ENCODE measurements around the gene BABAM2. TPM values are rescaled to one million over a fixed set of nuclear protein-coding genes. Genes with fewer than 3 reads are reported as not detected.

Gene BABAM2
- total RNA-seq, 2 donors from 2014 or later, result 44.8 to 46.0 TPM

- H3K27ac Mint-ChIP-seq, result no peak overlapping the region
- no peak for ATAC-seq
- no peak for DNase-seq
- no peaks in the 10 kb centered on the region for H3K36me3 Mint-ChIP-seq (ENCODE audit: low read depth)
- no peak overlapping the region for H3K4me3 Mint-ChIP-seq
- H3K27me3 Mint-ChIP-seq, result no peaks in the 10 kb centered on the region
- peaks cover 5% of the 10 kb centered on the region for H3K4me1 Mint-ChIP-seq
- no peaks in the 10 kb centered on the region for H3K9me3 ChIP-seq (ENCODE audit: control insufficient read depth, low read length, poor library complexity, severe bottlenecking)
These were observed 318.7 kb downstream of the BABAM2 start for GRCh38 chr2:28209261-28209691.

- peaks cover 5% of the 10 kb centered on the region for H3K4me1 Mint-ChIP-seq
These were observed 319.3 kb downstream of the BABAM2 start for GRCh38 chr2:28209864-28210263.

DNA sequence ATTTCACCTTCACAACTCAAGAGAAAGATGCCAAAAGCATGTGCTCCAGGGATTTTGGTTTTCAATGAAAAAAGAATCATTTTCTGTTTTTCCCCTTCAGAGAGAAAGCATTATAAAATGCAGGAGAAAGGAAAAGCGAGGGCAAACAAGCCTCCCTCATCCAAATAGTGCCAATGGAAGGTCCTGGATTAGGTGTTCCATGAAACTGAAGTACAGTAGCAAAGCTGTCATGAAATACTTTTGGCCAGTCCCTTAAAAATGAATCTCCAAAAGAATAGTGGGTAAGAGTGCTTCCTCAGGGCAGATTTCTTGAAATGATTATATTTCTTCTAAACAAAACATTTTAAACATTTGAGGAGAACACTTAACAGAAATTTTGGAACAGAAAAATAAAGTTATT, 320.0 kb downstream of the BABAM2 start:
- no peaks in the 10 kb centered on the region for H3K36me3 Mint-ChIP-seq (ENCODE audit: low read depth)
- H3K9me3 ChIP-seq (ENCODE audit: control insufficient read depth, low read length, poor library complexity, severe bottlenecking), result no peaks in the 10 kb centered on the region
- peak overlapping the region; percentile 14 for H3K27ac Mint-ChIP-seq
- peaks cover 5% of the 10 kb centered on the region for H3K4me1 Mint-ChIP-seq
- no peak for ATAC-seq
- no peaks in the 10 kb centered on the region for H3K27me3 Mint-ChIP-seq
- no peak overlapping the region for H3K4me3 Mint-ChIP-seq
- no peak for DNase-seq

More at GRCh38 chr2:28209864-28210263, 319.3 kb downstream of the BABAM2 start:
- no peaks in the 10 kb centered on the region for H3K36me3 Mint-ChIP-seq (ENCODE audit: low read depth)
- H3K9me3 ChIP-seq (ENCODE audit: control insufficient read depth, low read length, poor library complexity, severe bottlenecking), result no peaks in the 10 kb centered on the region
- peak overlapping the region; percentile 14 for H3K27ac Mint-ChIP-seq
- no peak overlapping the region for H3K4me3 Mint-ChIP-seq
- no peak for DNase-seq
- no peak for ATAC-seq
- no peaks in the 10 kb centered on the region for H3K27me3 Mint-ChIP-seq

- Mint-ChIP-seq H3K4me1 (peaks cover 7% of the 10 kb centered on the region), H3K27me3 (no peaks in the 10 kb centered on the region), H3K4me3 (no peak overlapping the region), H3K36me3 (ENCODE audit: low read depth) (no peaks in the 10 kb centered on the region), H3K27ac (no peak overlapping the region)
- ATAC-seq (no peak), DNase-seq (no peak)
- no peaks in the 10 kb centered on the region for H3K9me3 ChIP-seq (ENCODE audit: control insufficient read depth, low read length, poor library complexity, severe bottlenecking)
These were observed 325.8 kb downstream of the BABAM2 start for GRCh38 chr2:28216331-28216730.

DNA sequence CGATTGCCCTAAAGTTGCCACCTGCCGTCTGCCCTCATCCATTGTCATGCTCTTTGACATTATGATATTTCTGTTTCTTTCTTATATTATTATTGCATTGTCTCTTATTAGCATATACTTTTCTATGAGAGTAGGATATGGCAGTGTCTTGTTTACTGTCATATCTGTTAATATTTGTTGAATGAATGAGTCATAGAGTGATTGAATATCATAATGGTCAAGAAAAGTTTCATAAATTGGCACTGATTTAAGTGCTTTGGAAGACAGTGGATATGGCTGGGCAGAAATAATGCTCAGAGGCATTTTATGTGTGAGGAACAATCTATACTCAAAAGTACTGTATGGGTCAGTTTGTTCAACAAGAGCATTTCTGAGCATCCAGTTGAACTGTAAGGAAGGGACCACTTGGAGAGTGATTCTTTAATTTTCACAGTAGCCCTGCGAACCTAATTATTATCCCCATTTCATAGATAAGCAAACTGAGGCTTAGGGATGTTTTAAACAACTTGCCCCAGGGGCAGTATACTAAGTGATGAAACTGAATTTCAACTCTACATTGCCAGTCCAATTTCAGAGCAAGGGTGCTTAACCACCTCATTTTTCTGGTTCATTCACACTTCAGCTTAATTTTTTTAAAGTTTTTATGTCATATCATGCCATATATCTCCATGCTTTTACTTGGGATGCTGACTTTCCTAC, 326.7 kb downstream of the BABAM2 start:
- Mint-ChIP-seq H3K27ac (no peak overlapping the region), H3K4me3 (no peak overlapping the region), H3K27me3 (no peaks in the 10 kb centered on the region), H3K4me1 (peaks cover 7% of the 10 kb centered on the region), H3K36me3 (ENCODE audit: low read depth) (no peaks in the 10 kb centered on the region)
- DNase-seq, result no peak
- H3K9me3 ChIP-seq (ENCODE audit: control insufficient read depth, low read length, poor library complexity, severe bottlenecking), result no peaks in the 10 kb centered on the region
- no peak for ATAC-seq

DNA sequence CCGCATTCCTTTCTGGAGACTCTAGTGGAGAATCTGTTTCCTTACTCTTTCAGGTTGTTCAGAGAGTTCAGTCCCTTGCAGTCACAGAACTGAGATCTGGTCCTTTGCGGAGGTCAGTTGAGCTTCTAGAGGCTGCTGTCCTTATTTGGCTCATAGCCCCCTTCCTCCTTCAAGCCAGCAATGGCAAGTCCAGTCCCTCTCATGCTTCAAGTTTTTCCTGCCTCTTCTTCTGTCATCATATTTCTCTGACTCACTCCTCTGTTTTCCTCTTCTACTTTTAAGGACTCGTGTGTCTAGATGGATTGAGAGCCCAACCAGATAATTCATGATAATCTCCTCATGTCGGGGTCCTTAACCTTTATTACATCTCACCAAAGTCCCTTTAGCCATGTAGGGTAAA, 328.6 kb downstream of the BABAM2 start:
- Mint-ChIP-seq H3K36me3 (ENCODE audit: low read depth) (no peaks in the 10 kb centered on the region), H3K27me3 (no peaks in the 10 kb centered on the region), H3K4me1 (peaks cover 9% of the 10 kb centered on the region), H3K27ac (peak overlapping the region; percentile 4), H3K4me3 (no peak overlapping the region)
- no peak for DNase-seq
- no peak for ATAC-seq
- no peaks in the 10 kb centered on the region for H3K9me3 ChIP-seq (ENCODE audit: control insufficient read depth, low read length, poor library complexity, severe bottlenecking)

DNA sequence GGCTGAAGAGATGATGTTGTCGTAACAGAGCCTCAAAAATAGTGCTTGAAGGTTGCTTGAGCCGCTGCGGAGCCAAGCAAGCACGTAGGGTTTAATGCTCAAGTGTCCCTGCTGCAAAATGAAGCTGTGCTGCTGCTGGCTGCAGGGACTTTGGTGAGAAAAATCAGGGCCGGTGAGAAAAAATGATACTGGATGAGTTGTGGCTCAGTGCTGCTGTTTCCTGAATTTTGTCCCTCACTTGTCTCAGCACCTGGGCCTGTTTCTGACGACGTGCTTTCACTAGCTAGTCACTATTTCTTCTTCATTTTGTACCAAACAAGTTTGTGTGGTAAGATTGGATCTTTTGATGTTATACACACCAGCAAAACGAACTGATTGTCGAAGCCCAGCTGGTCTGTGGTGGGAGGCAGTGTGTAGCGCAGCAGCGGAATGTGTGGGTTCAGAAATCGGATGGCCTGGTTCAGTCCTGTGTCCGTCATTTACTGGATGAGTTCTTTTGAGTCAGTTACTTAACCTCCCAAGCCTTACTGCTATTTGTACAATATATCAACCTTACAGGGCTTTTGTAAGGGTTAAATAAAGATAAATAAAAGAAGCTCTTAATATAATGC, 329.3 kb downstream of the BABAM2 start:
- ATAC-seq (no peak), DNase-seq (no peak)
- H3K4me3 Mint-ChIP-seq, result no peak overlapping the region
- H3K27me3 Mint-ChIP-seq, result no peaks in the 10 kb centered on the region
- no peak overlapping the region for H3K27ac Mint-ChIP-seq
- no peaks in the 10 kb centered on the region for H3K9me3 ChIP-seq (ENCODE audit: control insufficient read depth, low read length, poor library complexity, severe bottlenecking)
- H3K4me1 Mint-ChIP-seq, result peaks cover 9% of the 10 kb centered on the region
- no peaks in the 10 kb centered on the region for H3K36me3 Mint-ChIP-seq (ENCODE audit: low read depth)

DNA sequence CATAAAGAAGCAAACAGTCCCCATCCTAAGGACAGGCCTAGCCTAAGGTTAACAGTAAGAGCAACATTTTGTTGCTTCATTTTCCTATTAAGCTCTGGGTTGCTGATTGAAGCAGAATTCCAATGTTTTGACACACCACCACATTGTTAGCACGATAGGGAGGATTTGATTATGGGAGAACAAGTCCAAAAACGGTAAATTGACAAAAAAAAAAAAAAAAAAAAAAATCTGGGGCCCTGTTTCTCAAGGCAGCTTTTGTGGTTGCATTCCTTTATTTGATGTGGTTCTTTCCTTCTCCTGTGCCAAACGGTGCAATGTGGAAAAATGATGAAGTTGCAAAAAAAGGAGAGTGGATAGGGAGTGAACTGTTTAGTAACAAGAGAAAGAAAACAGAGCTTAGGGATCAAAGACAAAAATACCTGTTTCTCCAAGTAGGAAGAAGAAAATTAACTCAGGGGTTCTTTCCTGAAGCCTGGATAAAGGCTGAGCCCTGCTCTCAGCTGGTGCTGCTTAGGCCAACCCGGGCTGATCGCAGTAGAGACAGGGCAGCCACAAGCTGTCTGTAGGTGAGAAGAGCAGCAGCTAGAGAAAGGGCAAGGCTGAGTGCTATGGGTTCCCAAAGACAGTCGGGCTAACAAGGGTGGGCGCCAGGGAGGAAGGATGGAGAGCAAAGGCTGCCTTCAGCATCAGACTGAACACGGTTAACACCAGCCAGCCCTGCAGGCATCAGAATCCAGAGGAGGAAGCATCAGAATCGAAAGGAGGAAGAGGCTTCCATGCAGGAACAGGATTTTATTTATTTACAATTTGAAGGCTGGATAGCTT, 334.3 kb downstream of the BABAM2 start:
- Mint-ChIP-seq H3K4me3 (no peak overlapping the region), H3K36me3 (ENCODE audit: low read depth) (no peaks in the 10 kb centered on the region), H3K27ac (peak overlapping the region; percentile 11), H3K4me1 (peaks cover 8% of the 10 kb centered on the region), H3K27me3 (no peaks in the 10 kb centered on the region)
- DNase-seq (no peak), ATAC-seq (no peak)
- H3K9me3 ChIP-seq (ENCODE audit: control insufficient read depth, low read length, poor library complexity, severe bottlenecking), result no peaks in the 10 kb centered on the region

DNA sequence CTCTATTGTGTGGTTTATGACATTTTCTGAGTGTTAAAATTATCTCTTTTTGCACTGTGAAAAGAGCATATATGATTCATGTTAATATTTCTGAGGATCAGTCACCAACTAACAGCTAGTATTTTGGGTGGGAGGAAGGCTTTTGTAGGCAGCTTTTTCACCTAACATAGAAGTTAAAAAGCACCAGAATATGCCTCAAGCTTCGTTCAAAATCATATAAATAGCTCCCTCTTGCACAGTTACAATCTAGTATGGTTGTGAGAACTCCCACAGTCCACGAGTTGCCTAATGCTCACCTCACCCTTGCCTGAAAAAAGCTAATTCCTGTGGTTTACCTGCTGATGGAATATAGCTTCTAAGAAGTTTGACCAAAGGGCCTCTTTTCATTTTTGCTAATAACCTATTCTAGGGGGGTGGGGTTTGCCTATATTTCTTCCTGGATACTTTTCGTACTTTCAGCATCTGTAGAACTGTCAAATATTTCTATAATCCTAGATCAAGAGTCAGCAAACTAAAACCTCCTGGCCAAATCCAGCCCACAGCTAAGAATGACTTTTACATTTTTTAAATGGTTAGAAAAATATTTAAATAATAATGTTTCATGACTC, 335.0 kb downstream of the BABAM2 start:
- no peak overlapping the region for H3K4me3 Mint-ChIP-seq
- H3K27me3 Mint-ChIP-seq, result no peaks in the 10 kb centered on the region
- no peaks in the 10 kb centered on the region for H3K9me3 ChIP-seq (ENCODE audit: control insufficient read depth, low read length, poor library complexity, severe bottlenecking)
- DNase-seq, result no peak
- H3K4me1 Mint-ChIP-seq, result peaks cover 10% of the 10 kb centered on the region
- H3K27ac Mint-ChIP-seq, result no peak overlapping the region
- no peak for ATAC-seq
- no peaks in the 10 kb centered on the region for H3K36me3 Mint-ChIP-seq (ENCODE audit: low read depth)

GRCh38 chr2:28226558-28226957, 336.0 kb downstream of the BABAM2 start:
- Mint-ChIP-seq H3K36me3 (ENCODE audit: low read depth) (no peaks in the 10 kb centered on the region), H3K27ac (no peak overlapping the region)
- no peaks in the 10 kb centered on the region for H3K9me3 ChIP-seq (ENCODE audit: control insufficient read depth, low read length, poor library complexity, severe bottlenecking)

GRCh38 chr2:28227498-28227897, 337.0 kb downstream of the BABAM2 start:
- Mint-ChIP-seq H3K36me3 (ENCODE audit: low read depth) (no peaks in the 10 kb centered on the region), H3K27ac (no peak overlapping the region), H3K4me3 (no peak overlapping the region), H3K27me3 (no peaks in the 10 kb centered on the region), H3K4me1 (peaks cover 10% of the 10 kb centered on the region)
- ATAC-seq (no peak), DNase-seq (no peak)
- no peaks in the 10 kb centered on the region for H3K9me3 ChIP-seq (ENCODE audit: control insufficient read depth, low read length, poor library complexity, severe bottlenecking)

More at GRCh38 chr2:28226558-28226957, 336.0 kb downstream of the BABAM2 start:
- DNase-seq (no peak), ATAC-seq (no peak)
- Mint-ChIP-seq H3K4me1 (peaks cover 10% of the 10 kb centered on the region), H3K27me3 (no peaks in the 10 kb centered on the region), H3K4me3 (no peak overlapping the region)

DNA sequence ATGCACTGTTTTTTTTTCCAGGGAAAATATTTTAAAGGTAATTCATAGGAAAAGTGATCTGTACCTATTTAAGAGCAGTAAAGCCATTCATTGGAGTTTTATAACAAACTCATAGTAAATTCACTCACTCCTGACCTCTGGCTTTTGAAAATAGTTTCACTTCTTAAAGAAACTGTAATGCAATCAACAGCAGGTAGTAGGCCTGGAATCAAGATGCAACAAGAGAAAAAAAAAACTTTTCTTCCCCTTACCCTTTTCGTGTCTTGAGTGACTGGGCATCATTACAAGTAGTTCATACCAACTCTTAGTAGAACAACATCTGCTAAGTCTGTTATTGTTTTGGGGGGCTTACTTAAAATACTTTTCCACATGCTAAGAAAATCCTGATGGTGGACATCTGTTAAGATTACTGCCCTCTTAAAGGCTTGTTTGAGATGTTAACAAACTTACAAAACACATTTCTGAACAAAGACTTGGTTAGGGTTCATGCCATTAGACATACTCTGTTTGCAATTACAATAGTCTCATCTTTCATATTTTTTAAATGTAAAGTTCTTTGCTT, 338.0 kb downstream of the BABAM2 start:
- no peak for ATAC-seq
- no peaks in the 10 kb centered on the region for H3K9me3 ChIP-seq (ENCODE audit: control insufficient read depth, low read length, poor library complexity, severe bottlenecking)
- no peak overlapping the region for H3K4me3 Mint-ChIP-seq
- no peaks in the 10 kb centered on the region for H3K36me3 Mint-ChIP-seq (ENCODE audit: low read depth)
- DNase-seq, result no peak
- no peaks in the 10 kb centered on the region for H3K27me3 Mint-ChIP-seq
- peaks cover 13% of the 10 kb centered on the region for H3K4me1 Mint-ChIP-seq
- no peak overlapping the region for H3K27ac Mint-ChIP-seq

GRCh38 chr2:28231110-28231631, 340.6 kb downstream of the BABAM2 start:
- DNase-seq, result no peak
- no peaks in the 10 kb centered on the region for H3K36me3 Mint-ChIP-seq (ENCODE audit: low read depth)
- H3K4me3 Mint-ChIP-seq, result no peak overlapping the region
- peaks cover 12% of the 10 kb centered on the region for H3K4me1 Mint-ChIP-seq
- no peaks in the 10 kb centered on the region for H3K27me3 Mint-ChIP-seq
- no peaks in the 10 kb centered on the region for H3K9me3 ChIP-seq (ENCODE audit: control insufficient read depth, low read length, poor library complexity, severe bottlenecking)
- H3K27ac Mint-ChIP-seq, result no peak overlapping the region
- no peak for ATAC-seq

Data from T-helper 17 cell (primary cell).